GM21447 (cell line): Measurements from ENCODE around the gene GGA3.

ENCODE experiments used
- ATAC-seq: cut with Tn5 transposase; IDR thresholded peaks from one replicate; pipeline ENCODE4 v1.9.1; 2021; ENCODE audit not compliant: unreplicated experiment

Gene GGA3

GRCh38 chr17:75250009-75250471, 11.4 kb downstream of the GGA3 start:
- ATAC-seq, result peak; percentile 96

- ATAC-seq, result no peak
Measured at GRCh38 chr17:75249564-75249963, 11.8 kb downstream of the GGA3 start.

- no peak for ATAC-seq
Measured at GRCh38 chr17:75246404-75246803, 15.0 kb downstream of the GGA3 start.

- no peak for ATAC-seq
Measured at GRCh38 chr17:75245011-75245410, 16.4 kb downstream of the GGA3 start.

GRCh38 chr17:75244133-75244866, 17.1 kb downstream of the GGA3 start:
- ATAC-seq, result no peak

- no peak for ATAC-seq
Measured at GRCh38 chr17:75242461-75243042, 18.9 kb downstream of the GGA3 start.

- no peak for ATAC-seq
Measured at GRCh38 chr17:75241996-75242460, 19.4 kb downstream of the GGA3 start.

- ATAC-seq, result no peak
Measured at GRCh38 chr17:75241502-75241901, 19.9 kb downstream of the GGA3 start.

- no peak for ATAC-seq
Measured at GRCh38 chr17:75241143-75241430, 20.3 kb downstream of the GGA3 start.

- ATAC-seq, result no peak
Measured at GRCh38 chr17:75240394-75241142, 20.8 kb downstream of the GGA3 start.

- no peak for ATAC-seq
Measured at GRCh38 chr17:75239778-75240393, 21.5 kb downstream of the GGA3 start.

GRCh38 chr17:75239214-75239613, 22.2 kb downstream of the GGA3 start:
- no peak for ATAC-seq

- ATAC-seq, result no peak
Measured at GRCh38 chr17:75238684-75239191, 22.7 kb downstream of the GGA3 start.

- no peak for ATAC-seq
Measured at GRCh38 chr17:75238020-75238580, 23.3 kb downstream of the GGA3 start.

- ATAC-seq, result no peak
Measured at GRCh38 chr17:75237100-75238014, 24.0 kb downstream of the GGA3 start.

- no peak for ATAC-seq
Measured at GRCh38 chr17:75232786-75233185, 28.6 kb downstream of the GGA3 start.

GRCh38 chr17:75231741-75232464, 29.5 kb downstream of the GGA3 start:
- ATAC-seq, result no peak

GRCh38 chr17:75231071-75231470, 30.3 kb downstream of the GGA3 start:
- no peak for ATAC-seq

- ATAC-seq, result no peak
Measured at GRCh38 chr17:75228847-75229246, 32.6 kb downstream of the GGA3 start.
